GM23338 (cell line): ENCODE data around the gene COX4I1.
"Not testable (repeated sequence)": the region's sequence is repeated elsewhere in the genome, so short reads cannot be mapped to it uniquely, and the experiment has no call there.

ENCODE experiments used
- CREB1 ChIP-seq: fragments of 250-450 bp; sonication (Bioruptor Pico); IDR thresholded peaks from 2 replicates; pipeline ENCODE4 v1.5.0; 2020; ENCODE audit warnings: low read depth, mild to moderate bottlenecking, moderate library complexity
- EZH2 ChIP-seq: fragments of 200-600 bp; sonication (generic); IDR thresholded peaks from one replicate; pipeline ENCODE4 v1.8.0; 2017; ENCODE audit warnings: antibody characterized with exemption, mild to moderate bottlenecking, low read depth; ENCODE audit not compliant: unreplicated experiment
- EZH2phosphoT487 ChIP-seq: fragments of 200-600 bp; sonication (generic); IDR thresholded peaks from one replicate; pipeline ENCODE4 v1.8.1; 2018; ENCODE audit warnings: antibody characterized with exemption; ENCODE audit not compliant: unreplicated experiment
- JUNB ChIP-seq: IDR thresholded peaks from one replicate; pipeline ENCODE4 v1.6.1; 2016; ENCODE audit warnings: antibody characterized with exemption; ENCODE audit not compliant: unreplicated experiment
- NANOG ChIP-seq: IDR thresholded peaks from 2 replicates; pipeline ENCODE4 v1.6.1; 2016; ENCODE audit warnings: antibody characterized with exemption, borderline replicate concordance
- POLR2AphosphoS5 ChIP-seq: IDR thresholded peaks from 2 replicates; pipeline ENCODE4 v1.6.1; 2016; ENCODE audit warnings: antibody characterized with exemption, low read depth
- STAT1 ChIP-seq: IDR thresholded peaks from one replicate; pipeline ENCODE4 v1.6.1; 2016; ENCODE audit warnings: antibody characterized with exemption; ENCODE audit not compliant: unreplicated experiment
- ZNF114 ChIP-seq: fragments of 250-450 bp; sonication (Bioruptor Pico); IDR thresholded peaks from 2 replicates; pipeline ENCODE4 v1.5.0; 2020; ENCODE audit warnings: mild to moderate bottlenecking, moderate library complexity
- ZNF331 ChIP-seq: fragments of 250-450 bp; sonication (Bioruptor Pico); IDR thresholded peaks from 2 replicates; pipeline ENCODE4 v1.5.0; 2020; ENCODE audit warnings: low read depth, mild to moderate bottlenecking, moderate library complexity
- TF ChIP-seq, protein P1 (sequence below): IDR thresholded peaks from one replicate; pipeline ENCODE4 v1.6.1; 2018; ENCODE audit warnings: antibody characterized with exemption; ENCODE audit not compliant: unreplicated experiment
- TF ChIP-seq, protein P2 (sequence below), 2 experiments: fragments of 200-600 bp in 1 of 2; sonication (generic) in 1 of 2; conservative IDR thresholded peaks; 2 replicates each; pipeline versions ENCODE4 v1.5.1 to v1.6.1; 2016 to 2017; ENCODE audit warnings: antibody characterized with exemption in 2 of 2, low read depth in 2 of 2, mild to moderate bottlenecking in 2 of 2, moderate library complexity in 1 of 2
- TF ChIP-seq, protein P3 (sequence below): IDR thresholded peaks from 2 replicates; pipeline ENCODE4 v1.6.1; 2016; ENCODE audit warnings: antibody characterized with exemption
- TF ChIP-seq, protein P4 (sequence below): fragments of 250-450 bp; sonication (Bioruptor Pico); IDR thresholded peaks from 2 replicates; pipeline ENCODE4 v1.5.0; 2020; ENCODE audit warnings: mild to moderate bottlenecking, moderate library complexity

DNA sequence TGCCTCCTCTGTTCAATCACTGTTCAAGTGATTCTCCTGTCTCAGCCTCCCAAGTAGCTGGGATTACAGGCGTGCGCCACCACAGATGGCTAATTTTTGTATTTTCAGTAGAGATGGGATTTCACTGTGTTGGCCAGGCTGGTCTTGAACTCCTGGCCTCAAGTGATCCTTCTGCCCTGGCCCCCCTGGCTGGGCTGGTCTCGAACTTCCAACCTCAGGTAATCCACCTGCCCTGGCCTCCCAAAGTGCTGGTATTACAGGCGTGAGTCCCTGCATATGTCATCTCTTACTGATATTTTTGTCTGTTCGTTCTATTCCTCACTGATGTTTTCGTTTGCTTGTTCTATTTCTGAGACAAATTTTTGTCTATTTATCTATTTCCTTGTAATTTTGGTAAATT is 17.7 kb downstream of the COX4I1 start:
- TF ChIP-seq, protein P1, sequence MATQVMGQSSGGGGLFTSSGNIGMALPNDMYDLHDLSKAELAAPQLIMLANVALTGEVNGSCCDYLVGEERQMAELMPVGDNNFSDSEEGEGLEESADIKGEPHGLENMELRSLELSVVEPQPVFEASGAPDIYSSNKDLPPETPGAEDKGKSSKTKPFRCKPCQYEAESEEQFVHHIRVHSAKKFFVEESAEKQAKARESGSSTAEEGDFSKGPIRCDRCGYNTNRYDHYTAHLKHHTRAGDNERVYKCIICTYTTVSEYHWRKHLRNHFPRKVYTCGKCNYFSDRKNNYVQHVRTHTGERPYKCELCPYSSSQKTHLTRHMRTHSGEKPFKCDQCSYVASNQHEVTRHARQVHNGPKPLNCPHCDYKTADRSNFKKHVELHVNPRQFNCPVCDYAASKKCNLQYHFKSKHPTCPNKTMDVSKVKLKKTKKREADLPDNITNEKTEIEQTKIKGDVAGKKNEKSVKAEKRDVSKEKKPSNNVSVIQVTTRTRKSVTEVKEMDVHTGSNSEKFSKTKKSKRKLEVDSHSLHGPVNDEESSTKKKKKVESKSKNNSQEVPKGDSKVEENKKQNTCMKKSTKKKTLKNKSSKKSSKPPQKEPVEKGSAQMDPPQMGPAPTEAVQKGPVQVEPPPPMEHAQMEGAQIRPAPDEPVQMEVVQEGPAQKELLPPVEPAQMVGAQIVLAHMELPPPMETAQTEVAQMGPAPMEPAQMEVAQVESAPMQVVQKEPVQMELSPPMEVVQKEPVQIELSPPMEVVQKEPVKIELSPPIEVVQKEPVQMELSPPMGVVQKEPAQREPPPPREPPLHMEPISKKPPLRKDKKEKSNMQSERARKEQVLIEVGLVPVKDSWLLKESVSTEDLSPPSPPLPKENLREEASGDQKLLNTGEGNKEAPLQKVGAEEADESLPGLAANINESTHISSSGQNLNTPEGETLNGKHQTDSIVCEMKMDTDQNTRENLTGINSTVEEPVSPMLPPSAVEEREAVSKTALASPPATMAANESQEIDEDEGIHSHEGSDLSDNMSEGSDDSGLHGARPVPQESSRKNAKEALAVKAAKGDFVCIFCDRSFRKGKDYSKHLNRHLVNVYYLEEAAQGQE, result not testable (repeated sequence)
- TF ChIP-seq, protein P2, sequence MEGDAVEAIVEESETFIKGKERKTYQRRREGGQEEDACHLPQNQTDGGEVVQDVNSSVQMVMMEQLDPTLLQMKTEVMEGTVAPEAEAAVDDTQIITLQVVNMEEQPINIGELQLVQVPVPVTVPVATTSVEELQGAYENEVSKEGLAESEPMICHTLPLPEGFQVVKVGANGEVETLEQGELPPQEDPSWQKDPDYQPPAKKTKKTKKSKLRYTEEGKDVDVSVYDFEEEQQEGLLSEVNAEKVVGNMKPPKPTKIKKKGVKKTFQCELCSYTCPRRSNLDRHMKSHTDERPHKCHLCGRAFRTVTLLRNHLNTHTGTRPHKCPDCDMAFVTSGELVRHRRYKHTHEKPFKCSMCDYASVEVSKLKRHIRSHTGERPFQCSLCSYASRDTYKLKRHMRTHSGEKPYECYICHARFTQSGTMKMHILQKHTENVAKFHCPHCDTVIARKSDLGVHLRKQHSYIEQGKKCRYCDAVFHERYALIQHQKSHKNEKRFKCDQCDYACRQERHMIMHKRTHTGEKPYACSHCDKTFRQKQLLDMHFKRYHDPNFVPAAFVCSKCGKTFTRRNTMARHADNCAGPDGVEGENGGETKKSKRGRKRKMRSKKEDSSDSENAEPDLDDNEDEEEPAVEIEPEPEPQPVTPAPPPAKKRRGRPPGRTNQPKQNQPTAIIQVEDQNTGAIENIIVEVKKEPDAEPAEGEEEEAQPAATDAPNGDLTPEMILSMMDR (conservative IDR thresholded peaks at IDR 0.05; ENCODE audit: low read depth in 2 of 2), result not testable (repeated sequence)
- TF ChIP-seq EZH2; ZNF331 (CRISPR knock-in tag); CREB1 (CRISPR knock-in tag); STAT1; POLR2AphosphoS5; JUNB; EZH2phosphoT487; NANOG; ZNF114: not testable (repeated sequence)
- TF ChIP-seq, protein P3, sequence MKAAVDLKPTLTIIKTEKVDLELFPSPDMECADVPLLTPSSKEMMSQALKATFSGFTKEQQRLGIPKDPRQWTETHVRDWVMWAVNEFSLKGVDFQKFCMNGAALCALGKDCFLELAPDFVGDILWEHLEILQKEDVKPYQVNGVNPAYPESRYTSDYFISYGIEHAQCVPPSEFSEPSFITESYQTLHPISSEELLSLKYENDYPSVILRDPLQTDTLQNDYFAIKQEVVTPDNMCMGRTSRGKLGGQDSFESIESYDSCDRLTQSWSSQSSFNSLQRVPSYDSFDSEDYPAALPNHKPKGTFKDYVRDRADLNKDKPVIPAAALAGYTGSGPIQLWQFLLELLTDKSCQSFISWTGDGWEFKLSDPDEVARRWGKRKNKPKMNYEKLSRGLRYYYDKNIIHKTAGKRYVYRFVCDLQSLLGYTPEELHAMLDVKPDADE, result not testable (repeated sequence)
- TF ChIP-seq, protein P4, sequence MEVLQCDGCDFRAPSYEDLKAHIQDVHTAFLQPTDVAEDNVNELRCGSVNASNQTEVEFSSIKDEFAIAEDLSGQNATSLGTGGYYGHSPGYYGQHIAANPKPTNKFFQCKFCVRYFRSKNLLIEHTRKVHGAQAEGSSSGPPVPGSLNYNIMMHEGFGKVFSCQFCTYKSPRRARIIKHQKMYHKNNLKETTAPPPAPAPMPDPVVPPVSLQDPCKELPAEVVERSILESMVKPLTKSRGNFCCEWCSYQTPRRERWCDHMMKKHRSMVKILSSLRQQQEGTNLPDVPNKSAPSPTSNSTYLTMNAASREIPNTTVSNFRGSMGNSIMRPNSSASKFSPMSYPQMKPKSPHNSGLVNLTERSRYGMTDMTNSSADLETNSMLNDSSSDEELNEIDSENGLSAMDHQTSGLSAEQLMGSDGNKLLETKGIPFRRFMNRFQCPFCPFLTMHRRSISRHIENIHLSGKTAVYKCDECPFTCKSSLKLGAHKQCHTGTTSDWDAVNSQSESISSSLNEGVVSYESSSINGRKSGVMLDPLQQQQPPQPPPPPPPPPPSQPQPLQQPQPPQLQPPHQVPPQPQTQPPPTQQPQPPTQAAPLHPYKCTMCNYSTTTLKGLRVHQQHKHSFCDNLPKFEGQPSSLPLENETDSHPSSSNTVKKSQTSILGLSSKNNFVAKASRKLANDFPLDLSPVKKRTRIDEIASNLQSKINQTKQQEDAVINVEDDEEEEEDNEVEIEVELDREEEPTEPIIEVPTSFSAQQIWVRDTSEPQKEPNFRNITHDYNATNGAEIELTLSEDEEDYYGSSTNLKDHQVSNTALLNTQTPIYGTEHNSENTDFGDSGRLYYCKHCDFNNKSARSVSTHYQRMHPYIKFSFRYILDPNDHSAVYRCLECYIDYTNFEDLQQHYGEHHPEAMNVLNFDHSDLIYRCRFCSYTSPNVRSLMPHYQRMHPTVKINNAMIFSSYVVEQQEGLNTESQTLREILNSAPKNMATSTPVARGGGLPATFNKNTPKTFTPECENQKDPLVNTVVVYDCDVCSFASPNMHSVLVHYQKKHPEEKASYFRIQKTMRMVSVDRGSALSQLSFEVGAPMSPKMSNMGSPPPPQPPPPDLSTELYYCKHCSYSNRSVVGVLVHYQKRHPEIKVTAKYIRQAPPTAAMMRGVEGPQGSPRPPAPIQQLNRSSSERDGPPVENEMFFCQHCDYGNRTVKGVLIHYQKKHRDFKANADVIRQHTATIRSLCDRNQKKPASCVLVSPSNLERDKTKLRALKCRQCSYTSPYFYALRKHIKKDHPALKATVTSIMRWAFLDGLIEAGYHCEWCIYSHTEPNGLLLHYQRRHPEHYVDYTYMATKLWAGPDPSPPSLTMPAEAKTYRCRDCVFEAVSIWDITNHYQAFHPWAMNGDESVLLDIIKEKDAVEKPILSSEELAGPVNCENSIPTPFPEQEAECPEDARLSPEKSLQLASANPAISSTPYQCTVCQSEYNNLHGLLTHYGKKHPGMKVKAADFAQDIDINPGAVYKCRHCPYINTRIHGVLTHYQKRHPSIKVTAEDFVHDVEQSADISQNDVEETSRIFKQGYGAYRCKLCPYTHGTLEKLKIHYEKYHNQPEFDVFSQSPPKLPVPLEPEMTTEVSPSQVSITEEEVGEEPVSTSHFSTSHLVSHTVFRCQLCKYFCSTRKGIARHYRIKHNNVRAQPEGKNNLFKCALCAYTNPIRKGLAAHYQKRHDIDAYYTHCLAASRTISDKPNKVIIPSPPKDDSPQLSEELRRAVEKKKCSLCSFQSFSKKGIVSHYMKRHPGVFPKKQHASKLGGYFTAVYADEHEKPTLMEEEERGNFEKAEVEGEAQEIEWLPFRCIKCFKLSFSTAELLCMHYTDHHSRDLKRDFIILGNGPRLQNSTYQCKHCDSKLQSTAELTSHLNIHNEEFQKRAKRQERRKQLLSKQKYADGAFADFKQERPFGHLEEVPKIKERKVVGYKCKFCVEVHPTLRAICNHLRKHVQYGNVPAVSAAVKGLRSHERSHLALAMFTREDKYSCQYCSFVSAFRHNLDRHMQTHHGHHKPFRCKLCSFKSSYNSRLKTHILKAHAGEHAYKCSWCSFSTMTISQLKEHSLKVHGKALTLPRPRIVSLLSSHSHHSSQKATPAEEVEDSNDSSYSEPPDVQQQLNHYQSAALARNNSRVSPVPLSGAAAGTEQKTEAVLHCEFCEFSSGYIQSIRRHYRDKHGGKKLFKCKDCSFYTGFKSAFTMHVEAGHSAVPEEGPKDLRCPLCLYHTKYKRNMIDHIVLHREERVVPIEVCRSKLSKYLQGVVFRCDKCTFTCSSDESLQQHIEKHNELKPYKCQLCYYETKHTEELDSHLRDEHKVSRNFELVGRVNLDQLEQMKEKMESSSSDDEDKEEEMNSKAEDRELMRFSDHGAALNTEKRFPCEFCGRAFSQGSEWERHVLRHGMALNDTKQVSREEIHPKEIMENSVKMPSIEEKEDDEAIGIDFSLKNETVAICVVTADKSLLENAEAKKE (CRISPR knock-in tag), result not testable (repeated sequence)
